Uterus (tissue), 4 donors: ENCODE results near the gene ISL1. TPM values are rescaled to one million over a fixed set of nuclear protein-coding genes. Genes with fewer than 3 reads are reported as not detected.

ENCODE experiments used
- DNase-seq, 2 donors: peaks; one replicate each; pipeline ENCODE4 v3.0.0-alpha.2; 2019 to 2020
- H3K27ac ChIP-seq, 2 donors: fragments of 200-600 bp; sonication (generic); 1 replicate in 1 of 2; 2 replicates in 1 of 2; pipeline ENCODE4 v1.5.1; 2016 to 2018
- H3K27me3 ChIP-seq, 2 donors: fragments of 200-600 bp; sonication (generic); one replicate each; pipeline ENCODE4 v1.5.1; 2018 to 2019; ENCODE audit warnings: control low read depth in 1 of 2
- H3K36me3 ChIP-seq, 2 donors: fragments of 200-600 bp; sonication (generic); one replicate each; pipeline ENCODE4 v1.5.1; 2019; ENCODE audit warnings: control low read depth in 1 of 2
- H3K4me1 ChIP-seq, 2 donors: fragments of 200-600 bp; sonication (generic); one replicate each; pipeline ENCODE4 v1.5.1; 2018 to 2019; ENCODE audit warnings: control low read depth in 1 of 2
- H3K4me3 ChIP-seq, 2 donors: fragments of 200-600 bp; sonication (generic); 1 replicate in 1 of 2; 2 replicates in 1 of 2; pipeline ENCODE4 v1.5.1; 2018 to 2019; ENCODE audit warnings: mild to moderate bottlenecking in 1 of 2
- H3K9me3 ChIP-seq, 2 donors: fragments of 200-600 bp; sonication (generic); one replicate each; pipeline ENCODE4 v1.5.1; 2019; ENCODE audit warnings: control low read depth in 1 of 2
- CTCF ChIP-seq, 4 experiments: fragments of 200-600 bp in 2 of 4; fragments of 450-650 bp in 2 of 4; sonication (generic) in 2 of 4; IDR thresholded peaks; one replicate each; pipeline ENCODE4 v1.5.1; 2016 to 2019; ENCODE audit warnings: antibody characterized with exemption in 4 of 4, mild to moderate bottlenecking in 2 of 4, moderate library complexity in 1 of 4
- POLR2A ChIP-seq, 2 donors: fragments of 450-650 bp; IDR thresholded peaks; one replicate each; pipeline ENCODE4 v1.6.1; 2016; ENCODE audit warnings: antibody characterized with exemption in 2 of 2, mild to moderate bottlenecking in 1 of 2, moderate library complexity in 1 of 2
- intact Hi-C: fragments of 100-400 bp; cut with DNase I; formaldehyde crosslinking; loops from one replicate; pipeline ENCODE4 v1.15.1; 2023; ENCODE audit warnings: low total_unique reads
- total RNA-seq, 4 donors: library from RNA; depleted of rRNA in 3 of 4; stranded (reverse); fragments of >200 nt in 3 of 4; gene quantifications; one replicate each; pipeline versions ENCODE4 v1.1.0 to v1.2.4, GENCODE V29; 2014 to 2023
- donor health status: DM: yes; HTN: yes; CAD: no.

The ISL1 gene
- total RNA-seq, 4 donors from 2014 or later, result 0.24 to 2.7 TPM; not detected in 2

GRCh38 chr5:51439232-51439631 lies 56.0 kb downstream of the ISL1 start:
- no peak overlapping the region for H3K4me3 ChIP-seq
- no peaks in the 10 kb centered on the region for H3K4me1 ChIP-seq
- no peaks in the 10 kb centered on the region for H3K9me3 ChIP-seq
- TF ChIP-seq POLR2A (IDR thresholded peaks at IDR 0.05) (no peak), CTCF (IDR thresholded peaks at IDR 0.05) (no peak)
- no peak for DNase-seq
- H3K36me3 ChIP-seq, result no peaks in the 10 kb centered on the region
- intact Hi-C loops, result no loop called here
- H3K27me3 ChIP-seq, result no peaks in the 10 kb centered on the region
- H3K27ac ChIP-seq, result no peak overlapping the region
